GM19328 (cell line): ENCODE results near the gene KCNB1.

ENCODE experiments used
- ATAC-seq: cut with Tn5 transposase; IDR thresholded peaks from one replicate; pipeline ENCODE4 v1.9.1; 2021; ENCODE audit warnings: mild to moderate bottlenecking, moderate library complexity; ENCODE audit not compliant: unreplicated experiment

The KCNB1 gene

GRCh38 chr20:49392745-49393144, 89.7 kb downstream of the KCNB1 start:
- no peak for ATAC-seq

- no peak for ATAC-seq
Measured at GRCh38 chr20:49391404-49392245, 90.8 kb downstream of the KCNB1 start.

- ATAC-seq: no peak
Measured at GRCh38 chr20:49389854-49390253, 92.6 kb downstream of the KCNB1 start.

GRCh38 chr20:49388744-49389143, 93.7 kb downstream of the KCNB1 start:
- ATAC-seq: no peak

- ATAC-seq: no peak
Measured at GRCh38 chr20:49387581-49387939, 94.9 kb downstream of the KCNB1 start.

- ATAC-seq: no peak
Measured at GRCh38 chr20:49386848-49387580, 95.5 kb downstream of the KCNB1 start.

GRCh38 chr20:49385465-49385864, 97.0 kb downstream of the KCNB1 start:
- no peak for ATAC-seq

GRCh38 chr20:49384437-49385434, 97.7 kb downstream of the KCNB1 start:
- ATAC-seq: no peak

- no peak for ATAC-seq
Measured at GRCh38 chr20:49381558-49382493, 100.6 kb downstream of the KCNB1 start.

- ATAC-seq: no peak
Measured at GRCh38 chr20:49380337-49380780, 102.1 kb downstream of the KCNB1 start.

- no peak for ATAC-seq
Measured at GRCh38 chr20:49379338-49379737, 103.1 kb downstream of the KCNB1 start.

- no peak for ATAC-seq
Measured at GRCh38 chr20:49377326-49377725, 105.1 kb downstream of the KCNB1 start.

- no peak for ATAC-seq
Measured at GRCh38 chr20:49375170-49375569, 107.3 kb downstream of the KCNB1 start.

GRCh38 chr20:49372095-49372734, 110.3 kb downstream of the KCNB1 start:
- no peak for ATAC-seq

- ATAC-seq: no peak
Measured at GRCh38 chr20:49368596-49368995, 113.9 kb downstream of the KCNB1 start.

- ATAC-seq: no peak
Measured at GRCh38 chr20:49367113-49367512, 115.4 kb downstream of the KCNB1 start.

GRCh38 chr20:49366687-49367086, 115.8 kb downstream of the KCNB1 start:
- ATAC-seq: no peak

- no peak for ATAC-seq
Measured at GRCh38 chr20:49361862-49362660, 120.4 kb downstream of the KCNB1 start.
